Liver (tissue), 9 donors: ENCODE data around the gene PSMD5. TPM values are rescaled to one million over a fixed set of nuclear protein-coding genes. Genes with fewer than 3 reads are reported as not detected.

Experiments
- DNase-seq: peaks from one replicate; pipeline ENCODE4 v3.0.0-alpha.2; 2017; ENCODE audit warnings: low spot score
- H3K27ac ChIP-seq, 2 donors: one replicate each; pipeline ENCODE4 v1.7.0; 2013; ENCODE audit warnings: inconsistent platforms in 2 of 2, low read length in 2 of 2, control low read depth in 1 of 2, low read depth in 1 of 2, mild to moderate bottlenecking in 1 of 2
- H3K27me3 ChIP-seq, 4 donors: one replicate each; pipeline versions ENCODE4 v1.6.1 to v1.7.0; 2013; ENCODE audit warnings: low read length in 3 of 4, inconsistent platforms in 1 of 4, mild to moderate bottlenecking in 1 of 4, moderate library complexity in 1 of 4; ENCODE audit not compliant: control insufficient read depth in 4 of 4, insufficient read depth in 4 of 4
- H3K36me3 ChIP-seq, 4 donors: one replicate each; pipeline versions ENCODE4 v1.6.1 to v1.7.0; 2013; ENCODE audit warnings: low read length in 3 of 4, mild to moderate bottlenecking in 3 of 4, low read depth in 1 of 4, moderate library complexity in 1 of 4; ENCODE audit not compliant: control insufficient read depth in 4 of 4, insufficient read depth in 3 of 4
- H3K4me1 ChIP-seq, 4 donors: one replicate each; pipeline versions ENCODE4 v1.6.1 to v1.7.0; 2013; ENCODE audit warnings: low read length in 3 of 4, mild to moderate bottlenecking in 3 of 4, moderate library complexity in 1 of 4; ENCODE audit not compliant: control insufficient read depth in 4 of 4, insufficient read depth in 4 of 4
- H3K4me3 ChIP-seq, 3 donors: one replicate each; pipeline versions ENCODE4 v1.6.1 to v1.7.0; 2013; ENCODE audit warnings: low read length in 3 of 3, control low read depth in 1 of 3, low read depth in 1 of 3, mild to moderate bottlenecking in 1 of 3
- H3K9ac ChIP-seq, 2 donors: one replicate each; pipeline ENCODE4 v1.7.0; 2013; ENCODE audit warnings: low read length in 2 of 2, mild to moderate bottlenecking in 2 of 2, moderate library complexity in 2 of 2, control low read depth in 1 of 2, low read depth in 1 of 2
- H3K9me3 ChIP-seq, 4 donors: one replicate each; pipeline versions ENCODE4 v1.6.1 to v1.7.0; 2013; ENCODE audit warnings: low read length in 3 of 4; ENCODE audit not compliant: control insufficient read depth in 4 of 4
- EGR1 ChIP-seq, 2 donors: IDR thresholded peaks; 2 replicates each; pipeline ENCODE4 v1.6.1; 2016 to 2018; ENCODE audit warnings: antibody characterized with exemption in 2 of 2, low read depth in 2 of 2
- FOXA1 ChIP-seq: IDR thresholded peaks from 2 replicates; pipeline ENCODE4 v1.6.1; 2016; ENCODE audit warnings: antibody characterized with exemption
- FOXA2 ChIP-seq: IDR thresholded peaks from 2 replicates; pipeline ENCODE4 v1.6.1; 2016; ENCODE audit warnings: antibody characterized with exemption
- GABPA ChIP-seq, 2 donors: IDR thresholded peaks in 1 of 2; conservative IDR thresholded peaks in 1 of 2; 2 replicates each; pipeline ENCODE4 v1.6.1; 2016; ENCODE audit warnings: antibody characterized with exemption in 2 of 2, mild to moderate bottlenecking in 1 of 2, moderate library complexity in 1 of 2
- HNF4A ChIP-seq, 2 donors: conservative IDR thresholded peaks; 2 replicates each; pipeline ENCODE4 v1.6.1; 2016; ENCODE audit warnings: antibody characterized with exemption in 2 of 2, mild to moderate bottlenecking in 2 of 2
- HNF4G ChIP-seq: IDR thresholded peaks from 2 replicates; pipeline ENCODE4 v1.6.1; 2016; ENCODE audit warnings: antibody characterized with exemption
- JUND ChIP-seq, 2 donors: IDR thresholded peaks; 2 replicates each; pipeline ENCODE4 v1.6.1; 2016; ENCODE audit warnings: antibody characterized with exemption in 2 of 2
- NR2F2 ChIP-seq: IDR thresholded peaks from 2 replicates; pipeline ENCODE4 v1.6.1; 2016; ENCODE audit warnings: antibody characterized with exemption
- RAD21 ChIP-seq, 2 donors: IDR thresholded peaks; 2 replicates each; pipeline ENCODE4 v1.6.1; 2016; ENCODE audit warnings: antibody characterized with exemption in 2 of 2, mild to moderate bottlenecking in 2 of 2
- REST ChIP-seq: IDR thresholded peaks from 2 replicates; pipeline ENCODE4 v1.6.1; 2016; ENCODE audit warnings: antibody characterized with exemption, mild to moderate bottlenecking
- RXRA ChIP-seq, 2 donors: IDR thresholded peaks; 2 replicates each; pipeline ENCODE4 v1.6.1; 2017 to 2018; ENCODE audit warnings: antibody characterized with exemption in 2 of 2, mild to moderate bottlenecking in 1 of 2
- SP1 ChIP-seq: IDR thresholded peaks from 2 replicates; pipeline ENCODE4 v1.6.1; 2018; ENCODE audit warnings: antibody characterized with exemption, mild to moderate bottlenecking
- TAF1 ChIP-seq: conservative IDR thresholded peaks from 2 replicates; pipeline ENCODE4 v1.6.1; 2016; ENCODE audit warnings: antibody characterized with exemption, mild to moderate bottlenecking
- YY1 ChIP-seq: IDR thresholded peaks from 2 replicates; pipeline ENCODE4 v1.6.1; 2016; ENCODE audit warnings: antibody characterized with exemption, mild to moderate bottlenecking
- ZBTB33 ChIP-seq: IDR thresholded peaks from 2 replicates; pipeline ENCODE4 v1.6.1; 2016; ENCODE audit warnings: antibody characterized with exemption
- WGBS: extraction: QIAGEN DNeasy Blood & Tissue Kit; methylation state at CpG from one replicate; pipeline ENCODE4 v1.1.7; 2013; 5-methylcytosine and 5-hydroxymethylcytosine counted together
- polyA plus RNA-seq, 2 donors: library from polyadenylated mRNA; stranded (reverse) in 1 of 2; unstranded in 1 of 2; fragments of 200-250 nt in 1 of 2; fragments of >200 nt in 1 of 2; fragmentation: Nextera tagmentation in 1 of 2; extraction: Ambion mirVana in 1 of 2; gene quantifications; one replicate each; pipeline versions ENCODE4 v1.2.1 to v1.2.3, GENCODE V29; 2013 to 2015
- total RNA-seq, 2 donors: library from RNA; depleted of rRNA; stranded (reverse); fragments of >200 nt; gene quantifications; one replicate each; pipeline ENCODE4 v1.2.3, GENCODE V29; 2014
- donor health status: healthy.
- donor health status: healthy.
- donor health status: healthy.
- donor health status: healthy.
- donor health status: healthy.

Gene PSMD5
- total and polyA plus RNA-seq, 4 donors: 10.9 to 19.1 (median 16.0) TPM

- no peaks in the 10 kb centered on the region for H3K9me3 ChIP-seq
- no peaks in the 10 kb centered on the region for H3K36me3 ChIP-seq
- no peak overlapping the region for H3K4me3 ChIP-seq
- no peak overlapping the region for H3K9ac ChIP-seq
- TF ChIP-seq REST (no peak), RXRA (IDR thresholded peaks at IDR 0.05) (no peak), EGR1 (IDR thresholded peaks at IDR 0.05; ENCODE audit: low read depth in 2 of 2) (no peak), NR2F2 (no peak), HNF4G (no peak), TAF1 (no peak), GABPA (IDR thresholded peaks at IDR 0.05 in 1 of 2, conservative IDR thresholded peaks at IDR 0.05 in 1 of 2) (no peak), JUND (IDR thresholded peaks at IDR 0.05) (no peak), ZBTB33 (no peak), SP1 (no peak), RAD21 (IDR thresholded peaks at IDR 0.05) (no peak), FOXA1 (no peak), FOXA2 (no peak), YY1 (no peak), HNF4A (conservative IDR thresholded peaks at IDR 0.05) (no peak)
- no peak for DNase-seq
- H3K27me3 ChIP-seq: no peaks in the 10 kb centered on the region
- H3K27ac ChIP-seq: no peak overlapping the region
- peaks cover 0 to 3% (median 0%) of the 10 kb centered on the region in 4 donors for H3K4me1 ChIP-seq
- WGBS: 86% methylated on average over 10 of the region's 10 CpGs
Observed at GRCh38 chr9:120891245-120891883, 48.6 kb upstream of the PSMD5 start.

GRCh38 chr9:120890320-120891244 is 47.9 kb upstream of the PSMD5 start:
- no peaks in the 10 kb centered on the region for H3K27me3 ChIP-seq
- no peak for DNase-seq
- no peaks in the 10 kb centered on the region for H3K36me3 ChIP-seq
- TF ChIP-seq RXRA (IDR thresholded peaks at IDR 0.05) (no peak), FOXA1 (no peak)
- H3K4me3 ChIP-seq: no peak overlapping the region
- no peak overlapping the region for H3K9ac ChIP-seq
- no peak overlapping the region for H3K27ac ChIP-seq
- peaks cover 0 to 3% (median 0%) of the 10 kb centered on the region in 4 donors for H3K4me1 ChIP-seq
- H3K9me3 ChIP-seq: no peaks in the 10 kb centered on the region
- WGBS: 83% methylated on average over 14 of the region's 14 CpGs
